Fibroblast of lung (primary cell): ENCODE data around the gene CDC34.

Experiments used
- CTCF ChIP-seq, 2 donors: IDR thresholded peaks in 1 of 2; conservative IDR thresholded peaks in 1 of 2; 1 replicate in 1 of 2; 2 replicates in 1 of 2; pipeline ENCODE4 v1.5.1; 2011 to 2012; ENCODE audit warnings: low read length in 2 of 2, control low read depth in 1 of 2, inconsistent platforms in 1 of 2, low read depth in 1 of 2, mild to moderate bottlenecking in 1 of 2
- EZH2 ChIP-seq: IDR thresholded peaks from 2 replicates; pipeline ENCODE4 v1.5.1; 2012; ENCODE audit warnings: low read length, control low read depth, mild to moderate bottlenecking; ENCODE audit errors: missing control alignments

DNA sequence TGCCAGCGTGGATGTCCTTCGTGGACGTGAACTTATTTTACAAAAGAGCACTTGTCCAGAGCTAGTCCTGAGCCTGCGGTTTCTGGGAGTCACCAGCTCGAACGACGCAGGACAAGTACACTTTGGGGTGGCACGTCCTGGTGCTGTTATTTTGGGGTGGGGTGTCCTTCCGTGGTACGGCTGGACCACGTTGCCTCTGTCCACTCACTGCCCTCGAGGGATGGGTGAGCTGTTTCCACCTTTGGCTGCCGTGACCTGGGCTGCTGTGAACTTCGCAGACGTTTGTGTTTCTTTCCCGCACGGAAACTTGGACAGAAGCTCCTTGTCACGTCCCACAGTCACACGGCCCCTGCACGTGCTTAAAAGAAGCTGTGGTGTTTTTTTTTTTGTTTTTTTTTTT lies 23.3 kb downstream of the CDC34 start:
- TF ChIP-seq CTCF (conservative IDR thresholded peaks at IDR 0.05 in 1 of 2, IDR thresholded peaks at IDR 0.05 in 1 of 2; ENCODE audit: low read depth in 1 of 2, low read length in 2 of 2): no peak
- no peak for TF ChIP-seq EZH2
